IMR-90 (cell line): ENCODE measurements around the gene PIAS3.

Experiments
- MAZ ChIP-seq: IDR thresholded peaks from 2 replicates; pipeline ENCODE4 v1.6.1; 2012; ENCODE audit warnings: low read depth, mild to moderate bottlenecking, low read length, improper control_type of control experiment, moderate library complexity, borderline replicate concordance
- POLR2A ChIP-seq: IDR thresholded peaks from 2 replicates; pipeline ENCODE4 v1.6.1; 2012; ENCODE audit warnings: mild to moderate bottlenecking, low read depth, low read length
- RCOR1 ChIP-seq: IDR thresholded peaks from 2 replicates; pipeline ENCODE4 v1.6.1; 2012; ENCODE audit warnings: mild to moderate bottlenecking, low read length, improper control_type of control experiment; ENCODE audit not compliant: insufficient replicate concordance
- TF ChIP-seq, protein P1 (sequence below): conservative IDR thresholded peaks from 2 replicates; pipeline ENCODE4 v1.5.1; 2012; ENCODE audit warnings: mild to moderate bottlenecking, low read depth, low read length, improper control_type of control experiment
- TF ChIP-seq, protein P2 (sequence below): fragments of 150-350 bp; IDR thresholded peaks from 2 replicates; pipeline ENCODE4 v1.6.1; 2017; ENCODE audit warnings: mild to moderate bottlenecking, antibody characterized with exemption, low read length, low read depth

DNA sequence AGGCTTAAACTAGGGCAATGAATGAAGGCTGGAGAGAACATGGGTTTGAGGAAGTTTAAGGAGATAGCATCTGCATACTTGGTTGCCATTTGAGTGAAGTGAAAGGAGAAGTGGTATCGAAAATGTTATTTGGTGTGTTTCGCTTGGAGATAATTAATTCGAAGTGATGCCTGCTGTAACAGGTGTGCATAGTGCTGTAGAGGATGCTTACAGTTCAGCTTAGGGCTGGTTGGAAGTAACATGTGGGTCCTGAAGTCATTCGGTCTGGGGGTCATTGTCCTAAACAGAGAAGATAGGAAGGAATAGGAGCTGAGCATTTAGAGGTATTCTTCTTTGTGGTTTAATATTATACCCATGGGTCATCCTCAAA, 13.8 kb downstream of the PIAS3 start:
- TF ChIP-seq, protein P1, sequence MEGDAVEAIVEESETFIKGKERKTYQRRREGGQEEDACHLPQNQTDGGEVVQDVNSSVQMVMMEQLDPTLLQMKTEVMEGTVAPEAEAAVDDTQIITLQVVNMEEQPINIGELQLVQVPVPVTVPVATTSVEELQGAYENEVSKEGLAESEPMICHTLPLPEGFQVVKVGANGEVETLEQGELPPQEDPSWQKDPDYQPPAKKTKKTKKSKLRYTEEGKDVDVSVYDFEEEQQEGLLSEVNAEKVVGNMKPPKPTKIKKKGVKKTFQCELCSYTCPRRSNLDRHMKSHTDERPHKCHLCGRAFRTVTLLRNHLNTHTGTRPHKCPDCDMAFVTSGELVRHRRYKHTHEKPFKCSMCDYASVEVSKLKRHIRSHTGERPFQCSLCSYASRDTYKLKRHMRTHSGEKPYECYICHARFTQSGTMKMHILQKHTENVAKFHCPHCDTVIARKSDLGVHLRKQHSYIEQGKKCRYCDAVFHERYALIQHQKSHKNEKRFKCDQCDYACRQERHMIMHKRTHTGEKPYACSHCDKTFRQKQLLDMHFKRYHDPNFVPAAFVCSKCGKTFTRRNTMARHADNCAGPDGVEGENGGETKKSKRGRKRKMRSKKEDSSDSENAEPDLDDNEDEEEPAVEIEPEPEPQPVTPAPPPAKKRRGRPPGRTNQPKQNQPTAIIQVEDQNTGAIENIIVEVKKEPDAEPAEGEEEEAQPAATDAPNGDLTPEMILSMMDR: no peak
- TF ChIP-seq RCOR1 (no peak), POLR2A (no peak), MAZ (no peak)
- TF ChIP-seq, protein P2, sequence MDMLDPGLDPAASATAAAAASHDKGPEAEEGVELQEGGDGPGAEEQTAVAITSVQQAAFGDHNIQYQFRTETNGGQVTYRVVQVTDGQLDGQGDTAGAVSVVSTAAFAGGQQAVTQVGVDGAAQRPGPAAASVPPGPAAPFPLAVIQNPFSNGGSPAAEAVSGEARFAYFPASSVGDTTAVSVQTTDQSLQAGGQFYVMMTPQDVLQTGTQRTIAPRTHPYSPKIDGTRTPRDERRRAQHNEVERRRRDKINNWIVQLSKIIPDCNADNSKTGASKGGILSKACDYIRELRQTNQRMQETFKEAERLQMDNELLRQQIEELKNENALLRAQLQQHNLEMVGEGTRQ: no peak
